H9 (cell line): Measurements from ENCODE around the gene NR1H4. TPM values are rescaled to one million over a fixed set of nuclear protein-coding genes. Genes with fewer than 3 reads are reported as not detected.

Experiments
- DNase-seq: peaks from one replicate; pipeline ENCODE4 v3.0.0-alpha.2; 2017
- H2AFZ ChIP-seq: one replicate; pipeline ENCODE4 v1.6.1; 2013; ENCODE audit warnings: mild to moderate bottlenecking, low read length, control low read depth, moderate library complexity
- H2AK5ac ChIP-seq: 2 replicates; pipeline ENCODE4 v1.6.1; 2013; ENCODE audit warnings: low read length, control low read depth, mixed read lengths; ENCODE audit not compliant: insufficient read length
- H2BK120ac ChIP-seq: one replicate; pipeline ENCODE4 v1.6.1; 2013; ENCODE audit warnings: low read depth, mild to moderate bottlenecking, low read length, control low read depth, inconsistent platforms; ENCODE audit not compliant: poor library complexity, severe bottlenecking
- H2BK12ac ChIP-seq: 2 replicates; pipeline ENCODE4 v1.6.1; 2013; ENCODE audit warnings: low read length, control low read depth, mixed read lengths, low read depth; ENCODE audit not compliant: insufficient read length
- H2BK15ac ChIP-seq: 2 replicates; pipeline ENCODE4 v1.6.1; 2013; ENCODE audit warnings: low read depth, low read length, control low read depth
- H2BK20ac ChIP-seq: one replicate; pipeline ENCODE4 v1.6.1; 2013; ENCODE audit warnings: low read depth, mild to moderate bottlenecking, low read length, control low read depth, inconsistent platforms; ENCODE audit not compliant: poor library complexity, severe bottlenecking
- H2BK5ac ChIP-seq: 2 replicates; pipeline ENCODE4 v1.6.1; 2013; ENCODE audit warnings: low read length, control low read depth, mixed read lengths; ENCODE audit not compliant: insufficient read length
- H3K14ac ChIP-seq: 2 replicates; pipeline ENCODE4 v1.6.1; 2013; ENCODE audit warnings: low read length, control low read depth; ENCODE audit not compliant: insufficient read depth
- H3K18ac ChIP-seq: 2 replicates; pipeline ENCODE4 v1.6.1; 2013; ENCODE audit warnings: low read depth, mild to moderate bottlenecking, mixed read lengths, low read length, control low read depth; ENCODE audit not compliant: insufficient read length
- H3K23ac ChIP-seq: 2 replicates; pipeline ENCODE4 v1.6.1; 2013; ENCODE audit warnings: low read length, control low read depth, mixed read lengths, low read depth; ENCODE audit not compliant: insufficient read length
- H3K23me2 ChIP-seq: 2 replicates; pipeline ENCODE4 v1.6.1; 2013; ENCODE audit warnings: low read depth, mild to moderate bottlenecking, mixed read lengths, low read length, control low read depth; ENCODE audit not compliant: insufficient read length, poor library complexity, severe bottlenecking
- H3K27ac ChIP-seq: 2 replicates; pipeline ENCODE4 v1.5.1; 2013; ENCODE audit warnings: low read length, control low read depth, mixed read lengths, low read depth; ENCODE audit not compliant: insufficient read length
- H3K27me3 ChIP-seq: 2 replicates; pipeline ENCODE4 v1.6.1; 2013; ENCODE audit warnings: low read length, control low read depth, inconsistent platforms; ENCODE audit not compliant: insufficient read depth
- H3K4ac ChIP-seq: 2 replicates; pipeline ENCODE4 v1.6.1; 2013; ENCODE audit warnings: low read depth, mild to moderate bottlenecking, control low read depth, inconsistent platforms, low read length, moderate library complexity
- H3K4me1 ChIP-seq: 2 replicates; pipeline ENCODE4 v1.6.1; 2013; ENCODE audit warnings: low read length, control low read depth, inconsistent platforms; ENCODE audit not compliant: insufficient read depth
- H3K4me2 ChIP-seq: 2 replicates; pipeline ENCODE4 v1.6.1; 2013; ENCODE audit warnings: low read length, control low read depth, mixed read lengths; ENCODE audit not compliant: insufficient read length, insufficient read depth
- H3K56ac ChIP-seq: 2 replicates; pipeline ENCODE4 v1.6.1; 2013; ENCODE audit warnings: low read depth, mild to moderate bottlenecking, mixed read lengths, low read length, control low read depth; ENCODE audit not compliant: insufficient read length
- H3K79me1 ChIP-seq: 2 replicates; pipeline ENCODE4 v1.6.1; 2013; ENCODE audit warnings: low read depth, mild to moderate bottlenecking, moderate library complexity, low read length, control low read depth, inconsistent platforms; ENCODE audit not compliant: insufficient read depth, poor library complexity, severe bottlenecking
- H3K79me2 ChIP-seq: 2 replicates; pipeline ENCODE4 v1.6.1; 2013; ENCODE audit warnings: low read length, control low read depth, inconsistent platforms; ENCODE audit not compliant: insufficient read depth
- H3K9ac ChIP-seq: 2 replicates; pipeline ENCODE4 v1.6.1; 2013; ENCODE audit warnings: low read length, control low read depth, mixed read lengths; ENCODE audit not compliant: insufficient read length; ENCODE audit errors: extremely low read depth
- H3K9me3 ChIP-seq: one replicate; pipeline ENCODE4 v1.6.1; 2013; ENCODE audit warnings: low read depth, low read length, inconsistent platforms; ENCODE audit not compliant: control insufficient read depth
- H3T11ph ChIP-seq: one replicate; pipeline ENCODE4 v1.6.1; 2013; ENCODE audit warnings: mild to moderate bottlenecking, low read length, control low read depth, inconsistent platforms
- H4K20me1 ChIP-seq: one replicate; pipeline ENCODE4 v1.6.1; 2013; ENCODE audit not compliant: control insufficient read depth, insufficient read length, insufficient read depth
- H4K5ac ChIP-seq: 2 replicates; pipeline ENCODE4 v1.6.1; 2013; ENCODE audit warnings: low read depth, mild to moderate bottlenecking, mixed read lengths, low read length, control low read depth; ENCODE audit not compliant: insufficient read length
- H4K8ac ChIP-seq: replicated peaks from 2 replicates; pipeline ENCODE4 v1.6.1; 2013; ENCODE audit warnings: low read length, control low read depth, mixed read lengths, low read depth; ENCODE audit not compliant: insufficient read length
- H4K91ac ChIP-seq: 2 replicates; pipeline ENCODE4 v1.6.1; 2013; ENCODE audit warnings: low read depth, mild to moderate bottlenecking, moderate library complexity, mixed read lengths, low read length, control low read depth; ENCODE audit not compliant: insufficient read length
- H3K27ac Mint-ChIP-seq, 3 experiments: 2 replicates in 2 of 3; 3 replicates in 1 of 3; pipeline ENCODE4 v1.8.0; 2020 to 2021; ENCODE audit warnings: mixed read lengths in 3 of 3, mild to moderate bottlenecking in 1 of 3, moderate library complexity in 1 of 3
- H3K27me3 Mint-ChIP-seq: 2 replicates; pipeline ENCODE4 v1.8.0; 2021; ENCODE audit warnings: low read depth, mild to moderate bottlenecking, moderate library complexity, mixed read lengths
- H3K36me3 Mint-ChIP-seq, 3 experiments: 2 replicates in 2 of 3; 3 replicates in 1 of 3; pipeline ENCODE4 v1.8.0; 2020 to 2021; ENCODE audit warnings: low read depth in 3 of 3, mixed read lengths in 3 of 3; ENCODE audit not compliant: insufficient read depth in 1 of 3
- H3K4me1 Mint-ChIP-seq, 2 experiments: 2 replicates each; pipeline ENCODE4 v1.8.0; 2020; ENCODE audit warnings: mixed read lengths in 2 of 2
- H3K4me3 Mint-ChIP-seq, 2 experiments: 2 replicates in 1 of 2; 3 replicates in 1 of 2; pipeline ENCODE4 v1.8.0; 2020 to 2021; ENCODE audit warnings: mild to moderate bottlenecking in 2 of 2, mixed read lengths in 2 of 2, moderate library complexity in 1 of 2
- H3K9me3 Mint-ChIP-seq, 2 experiments: 2 replicates in 1 of 2; 3 replicates in 1 of 2; pipeline ENCODE4 v1.8.0; 2020; ENCODE audit warnings: mild to moderate bottlenecking in 2 of 2, mixed read lengths in 2 of 2, moderate library complexity in 1 of 2
- WGBS: extraction: QIAGEN DNeasy Blood & Tissue Kit; methylation state at CpG from one replicate; pipeline ENCODE4 v1.1.7; 2013; ENCODE audit warnings: missing lambda C conversion rate, low lambda C conversion rate, mixed read lengths; ENCODE audit not compliant: insufficient read length; ENCODE audit errors: extremely low coverage; 5-methylcytosine and 5-hydroxymethylcytosine counted together
- total RNA-seq: library from RNA; stranded (reverse); gene quantifications from 2 replicates; pipeline ENCODE4 v1.2.1, GENCODE V29; 2021
- TF ChIP-seq, protein P1 (sequence below): fragments of 200-600 bp; sonication (generic); conservative IDR thresholded peaks from 3 replicates; pipeline ENCODE4 v1.8.0; 2021; ENCODE audit warnings: antibody characterized with exemption, mild to moderate bottlenecking

NR1H4 gene
- total RNA-seq, 1 experiment from 2014 or later: not detected

DNA sequence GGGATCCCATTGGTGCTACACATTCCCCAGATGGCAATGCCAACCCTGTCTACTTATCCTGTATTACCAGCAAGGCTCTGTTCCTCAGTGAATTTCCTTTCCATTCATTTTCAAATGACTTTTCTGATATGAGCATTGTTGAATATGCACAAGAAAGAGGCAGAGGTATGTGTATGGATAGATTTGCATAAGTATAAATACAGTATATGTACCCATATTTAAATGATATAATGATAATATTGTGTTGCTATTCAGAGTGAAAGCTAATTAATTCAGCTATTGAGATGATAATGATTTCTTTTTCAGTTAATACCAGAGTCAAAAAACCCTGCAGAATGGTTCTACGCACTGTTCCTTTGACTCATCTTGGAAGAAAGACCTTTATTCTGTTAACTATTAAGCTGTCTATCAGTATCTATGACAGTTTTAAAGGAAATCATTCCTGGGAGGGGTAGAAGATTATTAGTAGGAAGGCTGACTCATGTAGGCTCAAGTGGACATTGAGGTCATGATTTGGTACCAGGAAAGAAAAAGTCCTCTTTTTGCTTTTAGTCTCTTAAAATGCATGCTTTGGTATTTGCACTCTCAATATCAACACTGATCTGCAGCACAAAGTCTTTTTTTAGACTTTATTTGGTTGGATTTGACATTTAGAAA, 54.9 kb downstream of the NR1H4 start:
- H3K9ac ChIP-seq: no peak overlapping the region
- H3K23me2 ChIP-seq: no peaks in the 10 kb centered on the region
- no peak overlapping the region for H3K23ac ChIP-seq
- H2BK5ac ChIP-seq: no peak overlapping the region
- no peak overlapping the region for H2BK15ac ChIP-seq
- H3K27me3 ChIP-seq: no peaks in the 10 kb centered on the region
- Mint-ChIP-seq H3K9me3 (no peaks in the 10 kb centered on the region), H3K36me3 (no peaks in the 10 kb centered on the region), H3K27me3 (no peaks in the 10 kb centered on the region), H3K4me3 (no peak overlapping the region), H3K4me1 (peaks cover 16% of the 10 kb centered on the region in 2 experiments), H3K27ac (no peak overlapping the region)
- H3K79me1 ChIP-seq: no peaks in the 10 kb centered on the region
- H3K4me1 ChIP-seq: peaks cover 3% of the 10 kb centered on the region; the same call in 1 of the 2 replicates
- no peak overlapping the region for H3K27ac ChIP-seq
- H4K5ac ChIP-seq: no peak overlapping the region
- H3K56ac ChIP-seq: no peak overlapping the region
- H4K8ac ChIP-seq: no peak overlapping the region
- TF ChIP-seq, protein P1, sequence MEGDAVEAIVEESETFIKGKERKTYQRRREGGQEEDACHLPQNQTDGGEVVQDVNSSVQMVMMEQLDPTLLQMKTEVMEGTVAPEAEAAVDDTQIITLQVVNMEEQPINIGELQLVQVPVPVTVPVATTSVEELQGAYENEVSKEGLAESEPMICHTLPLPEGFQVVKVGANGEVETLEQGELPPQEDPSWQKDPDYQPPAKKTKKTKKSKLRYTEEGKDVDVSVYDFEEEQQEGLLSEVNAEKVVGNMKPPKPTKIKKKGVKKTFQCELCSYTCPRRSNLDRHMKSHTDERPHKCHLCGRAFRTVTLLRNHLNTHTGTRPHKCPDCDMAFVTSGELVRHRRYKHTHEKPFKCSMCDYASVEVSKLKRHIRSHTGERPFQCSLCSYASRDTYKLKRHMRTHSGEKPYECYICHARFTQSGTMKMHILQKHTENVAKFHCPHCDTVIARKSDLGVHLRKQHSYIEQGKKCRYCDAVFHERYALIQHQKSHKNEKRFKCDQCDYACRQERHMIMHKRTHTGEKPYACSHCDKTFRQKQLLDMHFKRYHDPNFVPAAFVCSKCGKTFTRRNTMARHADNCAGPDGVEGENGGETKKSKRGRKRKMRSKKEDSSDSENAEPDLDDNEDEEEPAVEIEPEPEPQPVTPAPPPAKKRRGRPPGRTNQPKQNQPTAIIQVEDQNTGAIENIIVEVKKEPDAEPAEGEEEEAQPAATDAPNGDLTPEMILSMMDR: no peak
- no peak overlapping the region for H3T11ph ChIP-seq
- H4K91ac ChIP-seq: no peak overlapping the region
- H2BK20ac ChIP-seq: no peak overlapping the region
- H3K14ac ChIP-seq: no peak overlapping the region
- H4K20me1 ChIP-seq: no peaks in the 10 kb centered on the region
- no peak overlapping the region for H3K4ac ChIP-seq
- H2AK5ac ChIP-seq: no peak overlapping the region
- no peak overlapping the region for H2BK12ac ChIP-seq
- no CpG with 5 or more reads among the region's 1 CpG for WGBS
- H2AFZ ChIP-seq: no peak overlapping the region
- no peak overlapping the region for H3K18ac ChIP-seq
- no peaks in the 10 kb centered on the region for H3K79me2 ChIP-seq
- no peaks in the 10 kb centered on the region for H3K9me3 ChIP-seq
- no peak for DNase-seq
- H2BK120ac ChIP-seq: no peak overlapping the region
- H3K4me2 ChIP-seq: no peak overlapping the region
